ENCODE results near the gene RPH3AL.

Gene RPH3AL

GRCh38 chr17:353213-353837 lies 718 bp upstream of the RPH3AL start:
- ATAC-seq (no peak), DNase-seq (no peak)

GRCh38 chr17:351875-352420 lies 659 bp downstream of the RPH3AL start:
- DNase-seq: no peak
- ATAC-seq: no peak

GRCh38 chr17:351449-351738 lies 1.2 kb downstream of the RPH3AL start:
- no peak for DNase-seq

GRCh38 chr17:350706-351448 lies 1.7 kb downstream of the RPH3AL start:
- ATAC-seq (no peak), DNase-seq (no peak)

More at GRCh38 chr17:351449-351738, 1.2 kb downstream of the RPH3AL start:
- ATAC-seq: no peak

- DNase-seq (no peak), ATAC-seq (no peak)
These were observed 2.9 kb downstream of the RPH3AL start for GRCh38 chr17:349666-350065.

- DNase-seq (no peak), ATAC-seq (no peak)
These were observed 3.7 kb downstream of the RPH3AL start for GRCh38 chr17:348692-349425.

- ATAC-seq: no peak
- DNase-seq: no peak
These were observed 4.6 kb downstream of the RPH3AL start for GRCh38 chr17:348012-348411.

- no peak for ATAC-seq
- no peak for DNase-seq
These were observed 5.2 kb downstream of the RPH3AL start for GRCh38 chr17:347309-347899.

GRCh38 chr17:345992-346785 lies 6.4 kb downstream of the RPH3AL start:
- DNase-seq (no peak), ATAC-seq (no peak)

GRCh38 chr17:345261-345660 lies 7.3 kb downstream of the RPH3AL start:
- no peak for ATAC-seq
- no peak for DNase-seq

GRCh38 chr17:343875-344752 lies 8.5 kb downstream of the RPH3AL start:
- ATAC-seq (no peak), DNase-seq (no peak)

GRCh38 chr17:343211-343610 lies 9.4 kb downstream of the RPH3AL start:
- no peak for ATAC-seq

GRCh38 chr17:340074-340473 lies 12.5 kb downstream of the RPH3AL start:
- DNase-seq (no peak), ATAC-seq (no peak)

More at GRCh38 chr17:343211-343610, 9.4 kb downstream of the RPH3AL start:
- no peak for DNase-seq

GRCh38 chr17:339193-340061 lies 13.2 kb downstream of the RPH3AL start:
- ATAC-seq (no peak), DNase-seq (no peak)

GRCh38 chr17:338442-339192 lies 14.0 kb downstream of the RPH3AL start:
- ATAC-seq (no peak), DNase-seq (no peak)

- no peak for DNase-seq
- ATAC-seq: no peak
These were observed 14.7 kb downstream of the RPH3AL start for GRCh38 chr17:337866-338265.

- ATAC-seq: no peak
- DNase-seq: no peak
These were observed 15.2 kb downstream of the RPH3AL start for GRCh38 chr17:337453-337852.

- DNase-seq (no peak), ATAC-seq (no peak)
These were observed 15.6 kb downstream of the RPH3AL start for GRCh38 chr17:337022-337420.
